ENCODE results near the gene ALKBH4. TPM values are rescaled to one million over a fixed set of nuclear protein-coding genes. Genes with fewer than 3 reads are reported as not detected.

ALKBH4 gene
- total and polyA plus RNA-seq, 10 of the 15 experiments (the other 5 are each of a cell fraction or from before 2014, with no cell fraction given) = 4.1 to 16.9 (median 11.3) TPM

DNA sequence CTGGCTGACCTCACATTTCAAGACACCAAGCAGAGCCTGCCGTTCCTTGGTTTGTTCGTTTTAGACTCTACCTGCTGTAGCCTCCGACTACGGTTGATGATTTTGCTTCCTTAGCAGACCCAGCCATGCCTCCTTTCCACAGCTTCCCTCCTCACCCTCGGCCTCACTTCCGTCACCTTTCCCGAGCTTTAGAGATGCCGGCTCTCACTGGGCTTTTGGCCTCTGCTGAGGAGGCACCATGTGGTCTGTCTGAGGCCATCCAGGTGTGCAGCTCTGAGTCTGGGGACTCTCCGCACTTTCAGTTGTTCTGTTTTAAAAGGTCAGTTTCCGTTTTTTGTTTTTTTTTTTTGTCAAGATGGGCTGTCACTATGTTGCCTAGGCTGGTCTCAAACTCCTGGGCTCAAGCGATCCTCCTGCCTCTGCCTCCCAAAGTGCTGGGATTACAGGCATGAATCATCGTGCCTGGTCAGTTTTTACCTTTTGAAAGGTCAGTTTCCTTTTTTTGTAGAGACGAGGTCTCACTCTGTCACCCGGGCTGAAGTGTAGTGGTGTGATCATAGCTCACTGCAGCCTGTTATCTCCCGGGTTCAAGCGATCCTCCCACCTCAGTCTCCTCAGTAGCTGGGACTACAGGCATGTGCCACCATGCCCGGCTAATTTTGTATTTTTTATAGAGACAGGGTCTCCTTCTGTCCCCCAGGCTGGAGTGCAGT lies 19.5 kb downstream of the ALKBH4 start (continued):
- peak; percentile 64; the same call in 1 of the 2 replicates for TF ChIP-seq POLR2AphosphoS5 (IDR thresholded peaks at IDR 0.05; ENCODE audit: low read length)
- peak; percentile 95; the same call in 1 of the 2 replicates for TF ChIP-seq HDGF (IDR thresholded peaks at IDR 0.05)
- TF ChIP-seq, protein P1, sequence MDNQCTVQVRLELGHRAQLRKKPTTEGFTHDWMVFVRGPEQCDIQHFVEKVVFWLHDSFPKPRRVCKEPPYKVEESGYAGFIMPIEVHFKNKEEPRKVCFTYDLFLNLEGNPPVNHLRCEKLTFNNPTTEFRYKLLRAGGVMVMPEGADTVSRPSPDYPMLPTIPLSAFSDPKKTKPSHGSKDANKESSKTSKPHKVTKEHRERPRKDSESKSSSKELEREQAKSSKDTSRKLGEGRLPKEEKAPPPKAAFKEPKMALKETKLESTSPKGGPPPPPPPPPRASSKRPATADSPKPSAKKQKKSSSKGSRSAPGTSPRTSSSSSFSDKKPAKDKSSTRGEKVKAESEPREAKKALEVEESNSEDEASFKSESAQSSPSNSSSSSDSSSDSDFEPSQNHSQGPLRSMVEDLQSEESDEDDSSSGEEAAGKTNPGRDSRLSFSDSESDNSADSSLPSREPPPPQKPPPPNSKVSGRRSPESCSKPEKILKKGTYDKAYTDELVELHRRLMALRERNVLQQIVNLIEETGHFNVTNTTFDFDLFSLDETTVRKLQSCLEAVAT (IDR thresholded peaks at IDR 0.05) = peak; percentile 63
- peak; percentile 74 for TF ChIP-seq RUNX3 (IDR thresholded peaks at IDR 0.05; ENCODE audit: low read length)
- no peak for TF ChIP-seq PAX8 (IDR thresholded peaks at IDR 0.05)
- TF ChIP-seq, protein P2, sequence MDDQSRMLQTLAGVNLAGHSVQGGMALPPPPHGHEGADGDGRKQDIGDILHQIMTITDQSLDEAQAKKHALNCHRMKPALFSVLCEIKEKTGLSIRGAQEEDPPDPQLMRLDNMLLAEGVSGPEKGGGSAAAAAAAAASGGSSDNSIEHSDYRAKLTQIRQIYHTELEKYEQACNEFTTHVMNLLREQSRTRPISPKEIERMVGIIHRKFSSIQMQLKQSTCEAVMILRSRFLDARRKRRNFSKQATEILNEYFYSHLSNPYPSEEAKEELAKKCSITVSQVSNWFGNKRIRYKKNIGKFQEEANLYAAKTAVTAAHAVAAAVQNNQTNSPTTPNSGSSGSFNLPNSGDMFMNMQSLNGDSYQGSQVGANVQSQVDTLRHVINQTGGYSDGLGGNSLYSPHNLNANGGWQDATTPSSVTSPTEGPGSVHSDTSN (IDR thresholded peaks at IDR 0.05; ENCODE audit: insufficient replicate concordance, low read depth, low read length) = no peak
- 0 out of 2 replicates have a peak, but pooled peaks have one; percentile 16 for TF ChIP-seq TAF1 (IDR thresholded peaks at IDR 0.05; ENCODE audit: borderline replicate concordance, low read depth, low read length)
- no peak for TF ChIP-seq NR2C1 (IDR thresholded peaks at IDR 0.05)
- no peak for TF ChIP-seq BCL11A (IDR thresholded peaks at IDR 0.05; ENCODE audit: low read depth, low read length)
- TF ChIP-seq BHLHE40 (IDR thresholded peaks at IDR 0.05; ENCODE audit: borderline replicate concordance in 1 of 2, low read depth in 2 of 2, low read length in 1 of 2) = no peak; a peak in 1 of 4 replicates
- peak; percentile 42; the same call in 1 of the 2 replicates for TF ChIP-seq PAX5 (IDR thresholded peaks at IDR 0.05; ENCODE audit: borderline replicate concordance, low read depth, low read length)
- TF ChIP-seq, protein P3, sequence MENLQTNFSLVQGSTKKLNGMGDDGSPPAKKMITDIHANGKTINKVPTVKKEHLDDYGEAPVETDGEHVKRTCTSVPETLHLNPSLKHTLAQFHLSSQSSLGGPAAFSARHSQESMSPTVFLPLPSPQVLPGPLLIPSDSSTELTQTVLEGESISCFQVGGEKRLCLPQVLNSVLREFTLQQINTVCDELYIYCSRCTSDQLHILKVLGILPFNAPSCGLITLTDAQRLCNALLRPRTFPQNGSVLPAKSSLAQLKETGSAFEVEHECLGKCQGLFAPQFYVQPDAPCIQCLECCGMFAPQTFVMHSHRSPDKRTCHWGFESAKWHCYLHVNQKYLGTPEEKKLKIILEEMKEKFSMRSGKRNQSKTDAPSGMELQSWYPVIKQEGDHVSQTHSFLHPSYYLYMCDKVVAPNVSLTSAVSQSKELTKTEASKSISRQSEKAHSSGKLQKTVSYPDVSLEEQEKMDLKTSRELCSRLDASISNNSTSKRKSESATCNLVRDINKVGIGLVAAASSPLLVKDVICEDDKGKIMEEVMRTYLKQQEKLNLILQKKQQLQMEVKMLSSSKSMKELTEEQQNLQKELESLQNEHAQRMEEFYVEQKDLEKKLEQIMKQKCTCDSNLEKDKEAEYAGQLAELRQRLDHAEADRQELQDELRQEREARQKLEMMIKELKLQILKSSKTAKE (IDR thresholded peaks at IDR 0.05; ENCODE audit: low read depth, poor library complexity, severe bottlenecking) = peak; percentile 48
- TF ChIP-seq TCF7 (IDR thresholded peaks at IDR 0.05; ENCODE audit: borderline replicate concordance) = no peak
- TF ChIP-seq SUPT20H (IDR thresholded peaks at IDR 0.05; ENCODE audit: borderline replicate concordance, control insufficient read depth, low read depth, low read length) = no peak
- TF ChIP-seq SIX5 (IDR thresholded peaks at IDR 0.05; ENCODE audit: low read depth, low read length, severe bottlenecking) = no peak
- TF ChIP-seq MTA2 (IDR thresholded peaks at IDR 0.05; ENCODE audit: low read depth) = peak; percentile 15; the same call in 1 of the 2 replicates
- no peak for TF ChIP-seq FOXM1 (IDR thresholded peaks at IDR 0.05; ENCODE audit: low read depth, low read length)
- TF ChIP-seq, protein P4, sequence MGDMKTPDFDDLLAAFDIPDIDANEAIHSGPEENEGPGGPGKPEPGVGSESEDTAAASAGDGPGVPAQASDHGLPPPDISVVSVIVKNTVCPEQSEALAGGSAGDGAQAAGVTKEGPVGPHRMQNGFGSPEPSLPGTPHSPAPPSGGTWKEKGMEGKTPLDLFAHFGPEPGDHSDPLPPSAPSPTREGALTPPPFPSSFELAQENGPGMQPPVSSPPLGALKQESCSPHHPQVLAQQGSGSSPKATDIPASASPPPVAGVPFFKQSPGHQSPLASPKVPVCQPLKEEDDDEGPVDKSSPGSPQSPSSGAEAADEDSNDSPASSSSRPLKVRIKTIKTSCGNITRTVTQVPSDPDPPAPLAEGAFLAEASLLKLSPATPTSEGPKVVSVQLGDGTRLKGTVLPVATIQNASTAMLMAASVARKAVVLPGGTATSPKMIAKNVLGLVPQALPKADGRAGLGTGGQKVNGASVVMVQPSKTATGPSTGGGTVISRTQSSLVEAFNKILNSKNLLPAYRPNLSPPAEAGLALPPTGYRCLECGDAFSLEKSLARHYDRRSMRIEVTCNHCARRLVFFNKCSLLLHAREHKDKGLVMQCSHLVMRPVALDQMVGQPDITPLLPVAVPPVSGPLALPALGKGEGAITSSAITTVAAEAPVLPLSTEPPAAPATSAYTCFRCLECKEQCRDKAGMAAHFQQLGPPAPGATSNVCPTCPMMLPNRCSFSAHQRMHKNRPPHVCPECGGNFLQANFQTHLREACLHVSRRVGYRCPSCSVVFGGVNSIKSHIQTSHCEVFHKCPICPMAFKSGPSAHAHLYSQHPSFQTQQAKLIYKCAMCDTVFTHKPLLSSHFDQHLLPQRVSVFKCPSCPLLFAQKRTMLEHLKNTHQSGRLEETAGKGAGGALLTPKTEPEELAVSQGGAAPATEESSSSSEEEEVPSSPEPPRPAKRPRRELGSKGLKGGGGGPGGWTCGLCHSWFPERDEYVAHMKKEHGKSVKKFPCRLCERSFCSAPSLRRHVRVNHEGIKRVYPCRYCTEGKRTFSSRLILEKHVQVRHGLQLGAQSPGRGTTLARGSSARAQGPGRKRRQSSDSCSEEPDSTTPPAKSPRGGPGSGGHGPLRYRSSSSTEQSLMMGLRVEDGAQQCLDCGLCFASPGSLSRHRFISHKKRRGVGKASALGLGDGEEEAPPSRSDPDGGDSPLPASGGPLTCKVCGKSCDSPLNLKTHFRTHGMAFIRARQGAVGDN (IDR thresholded peaks at IDR 0.05) = peak; percentile 76
- TF ChIP-seq, protein P5, sequence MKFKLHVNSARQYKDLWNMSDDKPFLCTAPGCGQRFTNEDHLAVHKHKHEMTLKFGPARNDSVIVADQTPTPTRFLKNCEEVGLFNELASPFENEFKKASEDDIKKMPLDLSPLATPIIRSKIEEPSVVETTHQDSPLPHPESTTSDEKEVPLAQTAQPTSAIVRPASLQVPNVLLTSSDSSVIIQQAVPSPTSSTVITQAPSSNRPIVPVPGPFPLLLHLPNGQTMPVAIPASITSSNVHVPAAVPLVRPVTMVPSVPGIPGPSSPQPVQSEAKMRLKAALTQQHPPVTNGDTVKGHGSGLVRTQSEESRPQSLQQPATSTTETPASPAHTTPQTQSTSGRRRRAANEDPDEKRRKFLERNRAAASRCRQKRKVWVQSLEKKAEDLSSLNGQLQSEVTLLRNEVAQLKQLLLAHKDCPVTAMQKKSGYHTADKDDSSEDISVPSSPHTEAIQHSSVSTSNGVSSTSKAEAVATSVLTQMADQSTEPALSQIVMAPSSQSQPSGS (IDR thresholded peaks at IDR 0.05; ENCODE audit: low read length) = no peak
- peak; percentile 20 to 78; a peak in 3 of 4 replicates for TF ChIP-seq IKZF2 (IDR thresholded peaks at IDR 0.05)

Measured in GM12878 (cell line).